B cell (primary cell): ENCODE data around the gene ANK2. TPM values are rescaled to one million over a fixed set of nuclear protein-coding genes. Genes with fewer than 3 reads are reported as not detected.
"Not testable (repeated sequence)": the region's sequence is repeated elsewhere in the genome, so short reads cannot be mapped to it uniquely, and the experiment has no call there.

Experiments
- ATAC-seq: fragments of 200-7000 bp; cut with Tn5 transposase; one replicate; pipeline ENCODE4 v1.10.0; 2021; ENCODE audit warnings: low read depth, mild to moderate bottlenecking, moderate number of reproducible peaks, moderate library complexity
- CTCF ChIA-PET: fragments of 350-600 bp; sonication (Branson Sonifier 250); formaldehyde crosslinking; loops from one replicate; lab custom pipeline; 2021; ENCODE audit warnings: antibody characterized with exemption, inconsistent platforms; lab: Charles Lee
- POLR2A ChIA-PET: fragments of 350-600 bp; sonication (Branson Sonifier 250); formaldehyde crosslinking; loops from one replicate; lab custom pipeline; 2021; ENCODE audit warnings: antibody characterized with exemption; lab: Charles Lee
- DNase-seq: peaks from one replicate; pipeline ENCODE4 v3.0.0; 2013
- H2AFZ ChIP-seq: 2 replicates; pipeline ENCODE4 v1.6.1; 2012; ENCODE audit warnings: mild to moderate bottlenecking, low read depth, low read length; ENCODE audit not compliant: insufficient read depth, poor library complexity, severe bottlenecking
- H3K27ac ChIP-seq, 2 donors: 1 replicate in 1 of 2; 2 replicates in 1 of 2; pipeline ENCODE4 v1.5.1; 2012 to 2013; ENCODE audit warnings: low read length in 2 of 2, mild to moderate bottlenecking in 2 of 2, moderate library complexity in 1 of 2
- H3K27me3 ChIP-seq, 4 experiments: fragments of 200-600 bp in 1 of 4; sonication (generic) in 1 of 4; replicated peaks in 1 of 4; 1 replicate in 2 of 4; 2 replicates in 2 of 4; pipeline versions ENCODE4 v1.6.1 to v1.7.0; 2013 to 2016; ENCODE audit warnings: low read length in 3 of 4, mild to moderate bottlenecking in 2 of 4, mixed read lengths in 1 of 4, moderate library complexity in 1 of 4; ENCODE audit not compliant: insufficient read depth in 4 of 4, control insufficient read depth in 3 of 4; ENCODE audit errors: control extremely low read depth in 1 of 4
- H3K36me3 ChIP-seq, 2 experiments: replicated peaks in 1 of 2; 1 replicate in 1 of 2; 2 replicates in 1 of 2; pipeline versions ENCODE4 v1.6.1 to v1.7.1; 2013; ENCODE audit warnings: low read length in 1 of 2; ENCODE audit not compliant: insufficient read depth in 2 of 2, control insufficient read depth in 1 of 2; ENCODE audit errors: control extremely low read depth in 1 of 2, extremely low read depth in 1 of 2
- H3K4me1 ChIP-seq, 2 donors: fragments of 200-600 bp in 1 of 2; sonication (generic) in 1 of 2; 1 replicate in 1 of 2; 2 replicates in 1 of 2; pipeline versions ENCODE4 v1.5.1 to v1.6.1; 2013 to 2017; ENCODE audit warnings: low read length in 2 of 2; ENCODE audit not compliant: control insufficient read depth in 2 of 2, insufficient read depth in 2 of 2
- H3K4me2 ChIP-seq: replicated peaks from 2 replicates; pipeline ENCODE3; 2012; ENCODE audit warnings: mild to moderate bottlenecking, low read depth, low read length; ENCODE audit not compliant: poor library complexity, severe bottlenecking
- H3K4me3 ChIP-seq, 5 experiments: fragments of 200-600 bp in 1 of 5; sonication (generic) in 1 of 5; 1 replicate in 3 of 5; 2 replicates in 2 of 5; pipeline versions ENCODE4 v1.5.1 to v1.7.0; 2011 to 2016; ENCODE audit warnings: low read length in 4 of 5, mild to moderate bottlenecking in 4 of 5, low read depth in 2 of 5, control low read depth in 1 of 5, moderate library complexity in 1 of 5; ENCODE audit not compliant: insufficient read depth in 1 of 5; ENCODE audit errors: control extremely low read depth in 1 of 5, extremely low read depth in 1 of 5
- H3K79me2 ChIP-seq: fragments of 200-600 bp; sonication (generic); one replicate; pipeline ENCODE4 v1.6.0; 2016; ENCODE audit warnings: low read length; ENCODE audit not compliant: control insufficient read depth, insufficient read depth
- H3K9ac ChIP-seq: fragments of 200-600 bp; sonication (generic); 2 replicates; pipeline ENCODE4 v1.6.1; 2017; ENCODE audit warnings: mild to moderate bottlenecking, low read length, moderate library complexity
- H3K9me3 ChIP-seq, 3 donors: one replicate each; pipeline versions ENCODE4 v1.6.1 to v1.7.1; 2013; ENCODE audit warnings: low read length in 2 of 3; ENCODE audit not compliant: control insufficient read depth in 2 of 3, insufficient read depth in 1 of 3; ENCODE audit errors: control extremely low read depth in 1 of 3
- H4K20me1 ChIP-seq: 2 replicates; pipeline ENCODE4 v1.6.0; 2012; ENCODE audit warnings: mild to moderate bottlenecking, low read length; ENCODE audit not compliant: insufficient read depth, control insufficient read depth, poor library complexity, severe bottlenecking
- H3K27ac Mint-ChIP-seq: one replicate; pipeline ENCODE4 v1.8.0; 2021; ENCODE audit warnings: mixed read lengths
- H3K27me3 Mint-ChIP-seq: one replicate; pipeline ENCODE4 v1.8.0; 2021; ENCODE audit warnings: mixed read lengths
- H3K4me1 Mint-ChIP-seq: one replicate; pipeline ENCODE4 v1.8.0; 2021; ENCODE audit warnings: mixed read lengths
- H3K4me3 Mint-ChIP-seq: one replicate; pipeline ENCODE4 v1.8.0; 2021; ENCODE audit warnings: mixed read lengths
- H3K9me3 Mint-ChIP-seq: one replicate; pipeline ENCODE4 v1.8.0; 2022; ENCODE audit warnings: mixed read lengths; ENCODE audit not compliant: insufficient read depth
- EZH2 ChIP-seq: IDR thresholded peaks from 2 replicates; pipeline ENCODE4 v1.6.1; 2012; ENCODE audit warnings: borderline replicate concordance, low read depth, mild to moderate bottlenecking, moderate library complexity, low read length; ENCODE audit not compliant: insufficient read depth, poor library complexity, severe bottlenecking
- WGBS: methylation state at CpG from one replicate; pipeline ENCODE4 v1.1.5; 2013; ENCODE audit warnings: missing lambda C conversion rate; ENCODE audit not compliant: insufficient coverage; 5-methylcytosine and 5-hydroxymethylcytosine counted together
- intact Hi-C: fragments of 100-400 bp; cut with micrococcal nuclease; formaldehyde crosslinking; loops from one replicate; pipeline ENCODE4 v1.10.0; 2022
- polyA plus RNA-seq: library from polyadenylated mRNA; depleted of rRNA; stranded (reverse); fragments of >200 nt; gene quantifications from 2 replicates; pipeline ENCODE4 v1.2.3, GENCODE V29; 2012
- total RNA-seq, 2 donors: library from RNA; stranded (reverse); fragments of 120-200 nt in 1 of 2; gene quantifications; 1 replicate in 1 of 2; 2 replicates in 1 of 2; pipeline versions ENCODE4 v1.2.3 to v1.2.4, GENCODE V29; 2013 to 2022
- TF ChIP-seq, protein P1 (sequence below): fragments of 200-600 bp; IDR thresholded peaks from one replicate; pipeline ENCODE4 v1.8.0; 2022; ENCODE audit warnings: antibody characterized with exemption, mild to moderate bottlenecking

ANK2 gene
- total and polyA plus RNA-seq, 2 donors (not counting 1 experiment from before 2014, with no cell fraction given), result 0.16 to 3.6 TPM

DNA sequence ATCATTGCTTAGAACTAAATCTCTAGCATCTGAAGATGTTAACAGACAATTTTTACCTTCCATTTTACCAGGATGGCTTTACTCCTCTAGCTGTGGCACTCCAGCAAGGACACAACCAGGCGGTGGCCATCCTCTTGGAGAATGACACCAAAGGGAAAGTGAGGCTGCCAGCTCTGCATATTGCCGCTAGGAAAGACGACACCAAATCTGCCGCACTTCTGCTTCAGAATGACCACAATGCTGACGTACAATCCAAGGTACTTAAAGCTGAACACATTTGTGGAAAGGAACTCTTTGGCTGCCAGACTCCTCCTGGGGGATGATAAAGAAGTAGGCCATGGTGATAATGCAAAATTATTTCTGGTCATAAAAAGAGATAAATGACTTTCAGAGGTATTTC, 187.5 kb downstream of the ANK2 start:
- no peak overlapping the region for H3K9ac ChIP-seq
- H3K79me2 ChIP-seq, result no peaks in the 10 kb centered on the region
- DNase-seq, result no peak
- no peak overlapping the region for H3K4me3 Mint-ChIP-seq
- no peak overlapping the region for H3K4me2 ChIP-seq
- H3K9me3 Mint-ChIP-seq, result no peaks in the 10 kb centered on the region
- H3K36me3 ChIP-seq, result no peaks in the 10 kb centered on the region
- POLR2A ChIA-PET, result no interaction called here
- ATAC-seq, result no peak
- CTCF ChIA-PET, result no interaction called here
- no peaks in the 10 kb centered on the region for H3K9me3 ChIP-seq
- 98% methylated on average over 5 of the region's 5 CpGs for WGBS
- H2AFZ ChIP-seq, result no peak overlapping the region
- intact Hi-C loops, result no loop called here
- TF ChIP-seq EZH2, result no peak
- TF ChIP-seq, protein P1, sequence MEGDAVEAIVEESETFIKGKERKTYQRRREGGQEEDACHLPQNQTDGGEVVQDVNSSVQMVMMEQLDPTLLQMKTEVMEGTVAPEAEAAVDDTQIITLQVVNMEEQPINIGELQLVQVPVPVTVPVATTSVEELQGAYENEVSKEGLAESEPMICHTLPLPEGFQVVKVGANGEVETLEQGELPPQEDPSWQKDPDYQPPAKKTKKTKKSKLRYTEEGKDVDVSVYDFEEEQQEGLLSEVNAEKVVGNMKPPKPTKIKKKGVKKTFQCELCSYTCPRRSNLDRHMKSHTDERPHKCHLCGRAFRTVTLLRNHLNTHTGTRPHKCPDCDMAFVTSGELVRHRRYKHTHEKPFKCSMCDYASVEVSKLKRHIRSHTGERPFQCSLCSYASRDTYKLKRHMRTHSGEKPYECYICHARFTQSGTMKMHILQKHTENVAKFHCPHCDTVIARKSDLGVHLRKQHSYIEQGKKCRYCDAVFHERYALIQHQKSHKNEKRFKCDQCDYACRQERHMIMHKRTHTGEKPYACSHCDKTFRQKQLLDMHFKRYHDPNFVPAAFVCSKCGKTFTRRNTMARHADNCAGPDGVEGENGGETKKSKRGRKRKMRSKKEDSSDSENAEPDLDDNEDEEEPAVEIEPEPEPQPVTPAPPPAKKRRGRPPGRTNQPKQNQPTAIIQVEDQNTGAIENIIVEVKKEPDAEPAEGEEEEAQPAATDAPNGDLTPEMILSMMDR, result no peak
- no peaks in the 10 kb centered on the region for H3K27me3 Mint-ChIP-seq
- no peaks in the 10 kb centered on the region for H3K4me1 ChIP-seq
- H4K20me1 ChIP-seq, result no peaks in the 10 kb centered on the region
- H3K4me3 ChIP-seq, result no peak overlapping the region
- no peaks in the 10 kb centered on the region for H3K4me1 Mint-ChIP-seq
- no peak overlapping the region for H3K27ac Mint-ChIP-seq
- no peaks in the 10 kb centered on the region for H3K27me3 ChIP-seq
- no peak overlapping the region for H3K27ac ChIP-seq

DNA sequence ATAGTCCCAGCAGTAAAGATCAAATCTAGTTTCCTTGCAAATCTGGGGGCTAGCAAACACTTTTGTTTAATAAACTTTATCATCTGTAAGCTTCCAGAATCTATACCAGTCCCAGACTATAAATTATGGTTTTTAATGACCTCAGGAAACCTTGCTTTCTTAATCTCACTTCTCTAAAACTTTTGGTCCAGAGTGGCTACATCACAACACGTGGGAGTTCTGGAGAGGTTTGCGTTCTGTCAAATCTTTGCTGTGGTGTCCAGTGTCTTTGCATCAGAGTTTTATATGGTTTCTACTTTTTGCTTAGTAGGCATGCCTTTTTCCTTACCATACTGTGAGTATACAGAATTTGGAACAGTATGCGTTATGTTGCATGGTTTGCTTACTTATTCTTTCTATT, 193.9 kb downstream of the ANK2 start:
- H3K27ac Mint-ChIP-seq, result no peak overlapping the region
- WGBS, result no CpG with 5 or more reads among the region's 3 CpGs
- no peaks in the 10 kb centered on the region for H3K9me3 Mint-ChIP-seq
- Histone ChIP-seq H3K4me1 (no peaks in the 10 kb centered on the region), H3K79me2 (no peaks in the 10 kb centered on the region), H3K9ac (no peak overlapping the region), H3K9me3 (no peaks in the 10 kb centered on the region), H2AFZ (no peak overlapping the region), H3K27me3 (no peaks in the 10 kb centered on the region), H4K20me1 (no peaks in the 10 kb centered on the region), H3K4me3 (no peak overlapping the region), H3K4me2 (no peak overlapping the region), H3K36me3 (no peaks in the 10 kb centered on the region), H3K27ac (no peak overlapping the region)
- ChIA-PET CTCF (no interaction called here), POLR2A (no interaction called here)
- no peaks in the 10 kb centered on the region for H3K27me3 Mint-ChIP-seq
- ATAC-seq (no peak), DNase-seq (no peak)
- H3K4me3 Mint-ChIP-seq, result no peak overlapping the region
- TF ChIP-seq, protein P1, result no peak
- TF ChIP-seq EZH2, result no peak
- intact Hi-C loops, result no loop called here
- no peaks in the 10 kb centered on the region for H3K4me1 Mint-ChIP-seq

DNA sequence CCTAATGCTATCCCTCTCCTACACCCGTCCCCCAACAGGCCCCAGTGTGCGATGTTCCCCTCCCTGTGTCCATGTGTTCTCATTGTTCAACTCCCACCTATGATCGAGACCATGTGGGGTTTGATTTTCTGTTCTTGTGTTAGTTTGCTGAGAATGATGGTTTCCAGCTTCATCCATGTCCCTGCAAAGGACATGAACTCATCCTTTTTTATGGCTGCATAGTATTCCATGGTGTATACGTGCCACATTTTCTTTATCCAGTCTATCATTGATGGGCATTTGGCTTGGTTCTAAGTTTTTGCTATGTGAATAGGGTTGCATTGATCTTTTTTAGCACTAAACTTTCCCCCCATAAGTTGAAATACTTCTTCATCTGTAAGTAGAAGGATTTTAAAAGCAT, 195.3 kb downstream of the ANK2 start:
- H2AFZ ChIP-seq, H3K27me3 ChIP-seq: not testable (repeated sequence)
- WGBS, result no CpG with 5 or more reads among the region's 4 CpGs

More for the DNA sequence above, 195.3 kb downstream of the ANK2 start:
- H3K27me3 Mint-ChIP-seq, H3K79me2 ChIP-seq, H3K9me3 ChIP-seq, H4K20me1 ChIP-seq, H3K36me3 ChIP-seq, POLR2A ChIA-PET, H3K9me3 Mint-ChIP-seq, H3K9ac ChIP-seq, H3K4me1 Mint-ChIP-seq, intact Hi-C loops, H3K4me3 Mint-ChIP-seq, H3K27ac ChIP-seq, H3K4me3 ChIP-seq, CTCF ChIA-PET, ATAC-seq, H3K27ac Mint-ChIP-seq, H3K4me1 ChIP-seq, H3K4me2 ChIP-seq, DNase-seq: not testable (repeated sequence)
